GM12864 (cell line): ENCODE results near the gene BEND5.

ENCODE experiments used
- DNase-seq: peaks from one replicate; pipeline ENCODE4 v3.0.0-alpha.2; 2011; ENCODE audit warnings: low read depth
- H3K4me3 ChIP-seq: 2 replicates; pipeline ENCODE4 v1.5.1; 2011; ENCODE audit warnings: mild to moderate bottlenecking, low read depth, low read length, control low read depth
- TF ChIP-seq, protein P1 (sequence below): IDR thresholded peaks from 2 replicates; pipeline ENCODE4 v1.5.1; 2011; ENCODE audit warnings: low read depth, mild to moderate bottlenecking, moderate library complexity, low read length, control low read depth, inconsistent platforms; ENCODE audit errors: missing control alignments

The BEND5 gene

DNA sequence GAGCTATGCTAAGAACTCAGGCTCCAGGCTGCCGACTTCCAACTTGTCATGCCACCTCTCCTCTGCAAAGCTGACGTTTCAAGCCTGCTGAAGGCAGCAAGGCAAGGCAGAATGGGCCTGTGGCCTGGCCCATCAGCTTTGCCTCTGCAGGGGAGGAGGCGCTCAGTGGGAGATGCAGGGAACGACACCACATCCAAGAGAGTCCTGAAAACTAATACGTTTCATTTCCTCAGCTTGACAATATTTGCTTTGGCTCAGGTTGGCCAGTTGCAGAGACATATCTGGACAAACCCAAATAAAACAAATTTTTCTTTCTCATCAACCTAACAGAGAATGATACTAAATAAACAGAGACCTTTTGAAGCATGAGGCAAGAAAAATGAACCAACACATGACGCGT is 35.3 kb downstream of the BEND5 start:
- no peak overlapping the region for H3K4me3 ChIP-seq

DNA sequence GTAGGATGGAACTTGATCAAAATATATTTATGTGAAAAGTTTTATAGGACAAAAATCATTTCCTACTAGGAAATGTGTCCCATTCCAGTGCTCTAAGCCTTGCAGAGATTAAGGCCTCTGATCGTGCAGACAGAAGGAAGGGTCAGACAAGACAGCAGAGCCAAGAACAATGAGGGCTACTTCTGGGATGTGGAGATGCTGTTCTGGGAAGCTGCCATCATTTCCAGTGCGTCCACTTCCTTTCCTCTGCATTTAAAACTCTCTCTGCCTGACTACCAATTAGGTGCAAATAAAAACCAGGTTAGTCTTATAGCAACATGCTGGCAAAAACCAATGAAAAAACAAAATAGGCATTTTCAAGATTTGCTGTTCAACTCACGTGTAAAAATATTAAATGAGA is 36.1 kb downstream of the BEND5 start:
- TF ChIP-seq, protein P1, sequence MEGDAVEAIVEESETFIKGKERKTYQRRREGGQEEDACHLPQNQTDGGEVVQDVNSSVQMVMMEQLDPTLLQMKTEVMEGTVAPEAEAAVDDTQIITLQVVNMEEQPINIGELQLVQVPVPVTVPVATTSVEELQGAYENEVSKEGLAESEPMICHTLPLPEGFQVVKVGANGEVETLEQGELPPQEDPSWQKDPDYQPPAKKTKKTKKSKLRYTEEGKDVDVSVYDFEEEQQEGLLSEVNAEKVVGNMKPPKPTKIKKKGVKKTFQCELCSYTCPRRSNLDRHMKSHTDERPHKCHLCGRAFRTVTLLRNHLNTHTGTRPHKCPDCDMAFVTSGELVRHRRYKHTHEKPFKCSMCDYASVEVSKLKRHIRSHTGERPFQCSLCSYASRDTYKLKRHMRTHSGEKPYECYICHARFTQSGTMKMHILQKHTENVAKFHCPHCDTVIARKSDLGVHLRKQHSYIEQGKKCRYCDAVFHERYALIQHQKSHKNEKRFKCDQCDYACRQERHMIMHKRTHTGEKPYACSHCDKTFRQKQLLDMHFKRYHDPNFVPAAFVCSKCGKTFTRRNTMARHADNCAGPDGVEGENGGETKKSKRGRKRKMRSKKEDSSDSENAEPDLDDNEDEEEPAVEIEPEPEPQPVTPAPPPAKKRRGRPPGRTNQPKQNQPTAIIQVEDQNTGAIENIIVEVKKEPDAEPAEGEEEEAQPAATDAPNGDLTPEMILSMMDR, result no peak
- H3K4me3 ChIP-seq, result no peak overlapping the region
- no peak for DNase-seq

More for the DNA sequence above, 35.3 kb downstream of the BEND5 start:
- TF ChIP-seq, protein P1, result no peak
- DNase-seq, result no peak

DNA sequence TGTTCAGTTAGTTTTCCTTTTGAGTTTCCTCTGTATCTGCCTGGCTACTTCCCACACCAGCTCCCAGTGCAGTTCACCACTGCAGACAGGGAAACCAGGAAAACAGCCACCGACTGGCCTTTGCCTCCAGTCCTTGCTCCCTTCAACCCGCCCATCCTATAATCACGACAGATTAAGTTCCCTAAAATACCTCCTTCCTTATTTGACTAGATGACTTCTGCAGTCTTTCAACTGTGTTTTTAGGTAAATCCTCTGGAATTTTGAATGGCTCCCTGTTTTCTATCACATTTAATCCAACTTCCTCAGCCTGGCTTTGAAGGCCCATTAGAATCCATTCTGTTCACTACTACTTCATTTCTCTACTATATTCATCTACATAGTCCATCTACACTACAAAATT is 37.6 kb downstream of the BEND5 start:
- DNase-seq, result no peak
- TF ChIP-seq, protein P1, result no peak
- H3K4me3 ChIP-seq, result no peak overlapping the region

DNA sequence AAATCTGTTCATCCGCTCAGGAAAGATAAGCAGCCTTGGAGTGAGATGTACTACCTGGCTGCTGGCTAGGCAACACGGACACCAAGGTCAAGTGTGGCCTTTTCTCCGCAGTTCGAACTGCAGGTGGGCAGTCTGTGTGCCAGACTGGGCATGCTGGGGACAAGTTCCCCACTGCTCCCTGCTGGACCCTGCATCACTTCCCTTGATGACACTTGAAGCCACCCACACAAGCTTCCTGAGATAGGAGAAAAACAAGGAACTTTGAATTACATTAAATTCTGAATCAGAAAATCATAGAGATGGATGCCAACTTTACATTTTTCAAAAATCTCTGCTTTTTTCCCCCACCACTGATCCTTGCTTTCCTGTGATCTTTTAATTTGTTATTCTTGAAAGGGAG is 38.3 kb downstream of the BEND5 start:
- TF ChIP-seq, protein P1, result no peak
- no peak for DNase-seq
- no peak overlapping the region for H3K4me3 ChIP-seq

DNA sequence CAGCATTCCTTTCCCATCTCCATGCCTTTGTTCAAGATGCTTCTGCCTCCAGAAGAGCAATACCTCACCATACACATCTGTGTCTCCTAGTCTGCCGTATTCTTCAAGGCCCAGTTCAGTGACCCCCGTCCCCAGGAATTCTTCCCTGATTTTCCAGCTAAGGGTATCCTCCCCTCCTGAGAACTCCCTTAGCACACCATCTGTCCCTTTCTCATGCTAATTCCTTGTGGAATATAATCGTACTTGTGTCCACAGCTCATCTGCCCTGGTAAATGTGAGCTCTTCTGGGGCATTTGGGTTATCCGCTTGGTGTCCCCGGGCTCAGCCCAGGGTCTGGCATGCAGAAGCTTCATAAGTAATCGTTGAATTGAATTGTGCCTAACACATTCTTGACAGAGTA is 40.9 kb downstream of the BEND5 start:
- H3K4me3 ChIP-seq, result no peak overlapping the region
- TF ChIP-seq, protein P1, result no peak
- no peak for DNase-seq

DNA sequence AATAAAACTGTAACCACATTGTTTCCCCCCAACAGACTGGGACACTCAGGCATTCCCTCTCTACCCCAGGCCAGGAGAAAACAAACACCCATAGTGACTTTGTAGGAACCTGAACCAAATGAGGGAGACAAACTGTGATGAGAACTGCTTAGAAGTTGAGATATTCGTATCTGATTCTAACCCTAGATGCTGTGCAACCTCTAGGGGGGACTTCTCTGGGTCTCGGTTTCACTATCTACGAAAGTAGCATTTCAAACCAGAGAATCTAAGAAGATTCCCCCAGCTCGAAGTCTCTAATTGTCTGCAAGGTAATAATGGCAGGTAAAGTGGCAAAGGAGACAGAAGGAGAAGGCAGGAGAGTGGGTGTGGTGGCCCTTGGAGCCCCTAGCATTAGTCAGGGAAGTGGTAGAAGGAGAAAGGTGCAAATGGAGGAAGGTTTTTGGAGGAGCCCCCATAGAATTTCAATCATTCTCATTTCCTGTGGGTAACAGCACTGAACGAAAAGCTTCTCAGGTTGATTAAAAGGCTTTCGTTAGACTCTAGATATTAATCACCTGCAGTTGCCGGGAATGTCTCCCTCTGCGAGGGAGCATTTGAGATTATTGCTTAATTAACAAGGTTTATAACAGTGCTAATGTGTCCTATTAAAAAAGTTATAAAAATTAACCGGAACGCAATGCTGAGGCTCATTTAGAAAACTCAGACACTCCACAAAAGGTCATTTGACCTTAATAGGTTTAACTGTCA is 46.4 kb downstream of the BEND5 start:
- TF ChIP-seq, protein P1, result no peak
- no peak for DNase-seq
- no peak overlapping the region for H3K4me3 ChIP-seq

DNA sequence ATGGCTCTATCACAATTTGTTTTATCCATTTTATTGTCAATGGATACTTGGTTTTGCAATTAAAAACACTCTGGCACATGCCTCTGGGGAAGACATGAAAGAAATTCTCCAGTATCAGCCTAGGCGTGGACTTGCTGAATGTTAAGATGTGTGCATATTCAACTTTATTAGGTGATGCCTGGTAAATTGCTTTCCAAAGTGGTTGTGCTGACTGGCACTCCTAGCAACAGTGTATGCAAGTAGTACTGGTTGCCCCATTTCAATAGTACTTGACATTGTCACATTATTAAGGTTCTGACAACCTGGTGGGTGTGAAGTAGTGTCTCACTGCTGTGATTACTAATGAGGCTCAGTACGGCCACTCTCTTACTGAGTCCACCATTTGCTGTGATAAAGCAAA is 48.1 kb downstream of the BEND5 start:
- DNase-seq, result no peak
- H3K4me3 ChIP-seq, result no peak overlapping the region
- TF ChIP-seq, protein P1, result no peak
